Measurements from ENCODE around the gene ANTXR1. TPM values are rescaled to one million over a fixed set of nuclear protein-coding genes. Genes with fewer than 3 reads are reported as not detected.

ANTXR1 gene
- total RNA-seq: under 0.01 TPM in 2 replicates

DNA sequence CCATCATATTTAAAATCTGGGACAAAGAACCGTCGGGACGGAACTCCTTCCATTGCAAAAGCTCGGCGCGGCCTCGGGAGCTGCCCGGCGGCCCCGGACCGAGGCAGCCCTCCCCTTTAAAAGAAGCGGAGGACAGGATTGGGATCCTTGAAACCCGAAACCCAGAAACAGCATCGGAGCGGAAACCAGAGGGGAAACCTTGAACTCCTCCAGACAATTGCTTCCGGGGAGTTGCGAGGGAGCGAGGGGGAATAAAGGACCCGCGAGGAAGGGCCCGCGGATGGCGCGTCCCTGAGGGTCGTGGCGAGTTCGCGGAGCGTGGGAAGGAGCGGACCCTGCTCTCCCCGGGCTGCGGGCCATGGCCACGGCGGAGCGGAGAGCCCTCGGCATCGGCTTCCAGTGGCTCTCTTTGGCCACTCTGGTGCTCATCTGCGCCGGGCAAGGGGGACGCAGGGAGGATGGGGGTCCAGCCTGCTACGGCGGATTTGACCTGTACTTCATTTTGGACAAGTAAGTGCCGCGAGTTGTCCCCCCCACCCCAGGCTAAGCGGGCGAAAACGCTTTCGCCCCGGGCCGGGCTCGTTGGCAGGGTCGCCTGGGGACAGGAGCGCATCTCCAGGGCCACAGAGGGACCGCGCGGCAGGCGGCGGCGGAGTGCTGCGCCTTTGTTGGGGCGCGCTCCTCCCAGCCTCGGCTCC, at the start of gene ANTXR1:
Gene ANTXR1, plus strand, starts transcription at position 38 of the 698 bp plus-strand sequence. Its CDS starts 321 bp downstream, at position 359.
- DNase-seq (ENCODE audit: low read depth in 2 of 2): peak in 1 of 2 donors; percentile 26

DNA sequence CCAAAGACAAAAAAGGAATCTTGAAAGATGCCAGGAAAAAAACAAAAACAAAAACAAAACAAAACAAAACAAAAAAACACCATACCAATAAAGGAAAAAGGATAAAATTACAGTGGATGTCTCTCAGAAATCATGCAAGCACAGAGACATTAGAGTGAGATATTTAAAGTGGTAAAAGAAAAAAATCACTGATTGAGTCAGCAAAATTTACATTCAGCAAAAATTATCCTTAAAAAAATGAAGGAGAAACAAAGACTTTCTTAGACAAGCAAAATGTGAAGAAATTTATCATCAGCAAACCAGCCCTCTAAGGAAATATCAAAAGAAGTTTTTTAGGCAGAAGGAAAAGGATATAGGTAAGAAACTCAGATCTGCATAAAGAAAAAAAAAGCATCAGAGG, 48.7 kb upstream of the ANTXR1 start:
- no peak for DNase-seq (ENCODE audit: low read depth in 2 of 2)

- no peak for DNase-seq (ENCODE audit: low read depth in 2 of 2)
Measured at GRCh38 chr2:68968221-68968620, 44.8 kb upstream of the ANTXR1 start.

DNA sequence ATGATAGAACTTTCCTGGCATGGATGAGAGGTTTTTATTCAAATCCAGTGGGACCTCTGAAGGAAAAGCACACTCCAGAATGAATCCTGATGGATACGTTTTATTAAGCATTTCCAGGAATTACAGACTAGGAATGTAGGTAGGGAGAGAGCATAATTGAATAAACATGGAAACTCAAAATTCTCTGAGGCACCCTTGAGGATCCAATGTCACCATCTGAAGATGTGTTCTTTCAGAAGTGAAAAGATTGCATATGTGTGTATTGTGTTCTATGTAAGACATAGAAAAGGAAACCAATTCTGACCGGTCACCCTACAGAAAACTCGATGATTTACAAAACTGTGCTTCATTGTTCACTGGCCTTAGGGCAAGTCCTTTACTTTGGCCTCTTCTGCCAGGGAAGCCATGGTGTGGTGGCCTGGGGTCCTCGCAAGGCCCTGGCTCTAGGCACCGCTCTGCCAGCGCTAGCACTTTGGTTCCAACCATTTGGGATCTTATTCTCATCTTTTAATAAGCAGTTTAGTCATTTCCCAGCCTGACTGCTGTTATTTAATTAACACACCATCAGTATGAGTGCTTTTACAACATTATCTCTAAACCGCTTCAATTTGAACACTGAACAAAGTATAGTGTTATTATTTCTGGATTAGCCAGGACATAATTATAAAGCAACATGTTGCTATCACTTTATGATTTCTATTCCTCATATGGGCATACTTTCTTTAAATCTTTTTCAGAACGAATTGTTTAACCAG, 43.1 kb upstream of the ANTXR1 start:
- no peak for DNase-seq (ENCODE audit: low read depth in 2 of 2)

DNA sequence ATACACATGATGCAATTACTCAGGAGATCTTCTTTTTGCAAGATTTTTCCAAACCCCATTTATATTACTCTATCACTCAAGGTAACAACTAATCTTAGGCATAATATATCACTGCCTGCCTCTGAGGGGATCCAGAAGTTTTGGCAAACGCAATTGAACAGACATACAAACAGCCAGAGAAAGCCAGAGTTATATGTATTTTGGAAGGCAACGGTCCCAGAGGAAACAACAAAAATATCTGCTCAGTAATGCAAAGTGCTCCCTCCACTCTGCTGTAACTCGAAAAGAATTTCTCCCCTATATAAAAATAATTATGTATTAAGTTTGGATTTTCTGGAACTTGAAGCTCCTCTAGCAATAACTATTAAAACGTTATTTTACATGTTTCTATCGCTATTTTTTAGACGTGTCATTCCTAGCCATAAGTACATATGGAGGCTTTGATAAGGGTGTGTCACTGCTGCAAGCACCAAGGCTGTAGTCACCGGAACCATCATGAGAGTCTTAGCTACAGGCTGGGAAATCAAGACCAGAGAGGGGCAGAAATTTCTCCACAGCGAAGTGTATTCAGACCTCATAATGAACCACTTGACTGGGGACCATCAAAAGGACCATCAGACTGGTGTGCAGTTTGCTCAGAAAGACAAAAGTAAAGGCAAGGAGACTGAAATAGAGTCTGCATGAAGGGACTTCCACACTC, 42.3 kb upstream of the ANTXR1 start:
- DNase-seq (ENCODE audit: low read depth in 2 of 2): no peak

- DNase-seq (ENCODE audit: low read depth in 2 of 2): peak in 1 of 2 donors; percentile 31
Measured at GRCh38 chr2:68971591-68972231, 41.3 kb upstream of the ANTXR1 start.

- DNase-seq (ENCODE audit: low read depth in 2 of 2): no peak
Measured at GRCh38 chr2:68974251-68974650, 38.7 kb upstream of the ANTXR1 start, which contains the start of gene GKN1. TSS of gene GKN1 (plus strand) at chr2:68974636. CDS start at chr2:68974678, 42 bp downstream.

GRCh38 chr2:68974946-68975665, 37.9 kb upstream of the ANTXR1 start:
- DNase-seq (ENCODE audit: low read depth in 2 of 2): no peak

GRCh38 chr2:68975844-68976243, 37.1 kb upstream of the ANTXR1 start:
- no peak for DNase-seq (ENCODE audit: low read depth in 2 of 2)

GRCh38 chr2:68977453-68977852, 35.5 kb upstream of the ANTXR1 start:
- DNase-seq (ENCODE audit: low read depth in 2 of 2): no peak

- DNase-seq (ENCODE audit: low read depth in 2 of 2): no peak
Measured at GRCh38 chr2:68978098-68978497, 34.9 kb upstream of the ANTXR1 start.

DNA sequence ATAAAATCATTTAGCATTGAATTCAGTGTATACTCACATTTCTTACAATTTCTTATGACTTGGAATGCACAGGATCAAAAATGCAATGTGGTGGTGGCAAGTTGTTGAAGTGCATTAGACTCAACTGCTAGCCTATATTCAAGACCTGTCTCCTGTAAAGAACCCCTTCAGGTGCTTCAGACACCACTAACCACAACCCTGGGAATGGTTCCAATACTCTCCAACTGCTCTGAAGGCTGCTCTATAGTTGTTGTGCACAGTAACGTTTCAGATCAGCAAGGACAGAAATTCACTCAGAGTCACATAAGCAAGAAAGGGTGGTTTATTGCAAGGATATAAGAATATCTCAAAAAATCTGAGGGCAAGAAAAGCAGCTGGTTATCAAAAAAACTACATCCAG, 32.0 kb upstream of the ANTXR1 start:
- no peak for DNase-seq (ENCODE audit: low read depth in 2 of 2)

- DNase-seq (ENCODE audit: low read depth in 2 of 2): no peak
Measured at GRCh38 chr2:68987021-68987503, 25.9 kb upstream of the ANTXR1 start.

DNA sequence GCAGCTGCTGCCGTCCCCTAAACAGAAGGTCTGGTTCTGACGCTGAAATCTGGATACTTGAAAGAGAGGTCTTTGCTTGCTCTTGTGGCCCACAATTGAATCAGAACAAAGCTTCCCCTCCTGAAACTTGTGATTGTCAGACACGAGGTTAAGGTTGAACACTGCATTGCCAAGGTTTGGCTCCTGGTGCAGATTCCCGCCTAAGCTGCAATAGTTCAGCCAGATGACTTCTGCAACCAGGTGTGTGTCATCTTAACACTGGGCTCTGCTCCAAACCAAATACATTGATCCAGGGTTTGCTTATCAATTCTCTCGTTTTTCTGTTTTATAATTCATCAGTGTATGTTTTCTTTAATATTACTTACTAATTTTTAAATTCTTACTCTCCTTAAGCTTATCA, 23.9 kb upstream of the ANTXR1 start:
- no peak for DNase-seq (ENCODE audit: low read depth in 2 of 2)

- DNase-seq (ENCODE audit: low read depth in 2 of 2): no peak
Measured at GRCh38 chr2:68992341-68992740, 20.6 kb upstream of the ANTXR1 start.

DNA sequence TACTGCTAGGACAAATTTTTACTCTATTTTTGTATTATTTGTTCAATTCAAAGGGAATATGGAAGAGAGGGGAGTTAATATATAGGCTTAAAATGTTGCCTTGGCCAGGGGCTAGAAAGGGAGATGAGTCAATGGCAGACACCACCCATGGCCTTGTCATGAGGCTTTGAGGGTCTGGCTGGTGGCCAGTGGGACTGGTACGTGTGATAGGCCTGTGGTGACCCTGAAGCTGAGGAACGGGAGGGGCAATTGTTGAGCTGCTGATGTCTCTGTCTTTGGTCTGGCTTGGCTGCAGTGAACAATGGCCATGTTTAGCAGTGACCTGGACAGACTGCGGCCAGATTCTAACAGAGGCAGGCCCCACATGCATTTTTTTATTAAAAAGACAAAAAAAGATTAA, 20.0 kb upstream of the ANTXR1 start:
- no peak for DNase-seq (ENCODE audit: low read depth in 2 of 2)

- no peak for DNase-seq (ENCODE audit: low read depth in 2 of 2)
Measured at GRCh38 chr2:68993660-68994059, 19.3 kb upstream of the ANTXR1 start.

DNA sequence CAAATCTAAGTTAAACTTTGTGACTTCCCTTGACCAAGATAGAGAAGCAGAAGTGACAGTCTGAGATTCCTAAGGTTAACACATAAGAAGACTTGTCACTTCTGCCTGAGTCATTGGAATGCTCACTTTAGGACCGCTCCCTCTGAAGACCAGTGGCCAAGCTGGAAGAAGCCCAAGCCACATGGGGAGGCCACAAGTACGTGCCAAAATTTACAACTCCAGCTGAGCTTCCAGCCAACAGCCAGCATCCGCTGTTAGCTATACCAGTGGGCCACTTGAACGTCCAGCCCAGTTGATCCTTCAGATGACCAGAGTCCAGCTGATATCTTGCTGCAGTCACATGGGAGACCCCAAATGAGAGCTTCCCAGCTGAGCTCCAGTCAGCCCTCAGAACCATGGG, 18.1 kb upstream of the ANTXR1 start:
- no peak for DNase-seq (ENCODE audit: low read depth in 2 of 2)

DNA sequence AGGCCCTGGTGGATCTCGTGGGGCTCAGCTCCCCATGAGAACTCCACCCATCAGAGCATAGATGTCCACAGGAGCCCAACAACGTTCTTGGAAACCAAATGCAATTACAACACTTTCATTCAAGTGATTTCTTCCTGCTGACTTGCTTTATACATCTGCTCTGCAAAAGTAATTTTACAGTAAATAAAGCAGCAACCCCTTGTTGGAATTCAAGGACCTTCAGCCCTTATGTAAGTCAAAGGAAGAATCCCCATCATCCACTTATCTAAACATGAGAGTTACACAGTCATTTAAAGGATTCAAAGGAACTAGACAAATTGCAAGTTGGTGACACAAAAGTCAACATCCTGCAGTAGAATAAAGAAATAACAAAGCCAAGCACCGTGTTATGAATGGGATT, 17.1 kb upstream of the ANTXR1 start:
- DNase-seq (ENCODE audit: low read depth in 2 of 2): no peak

- no peak for DNase-seq (ENCODE audit: low read depth in 2 of 2)
Measured at GRCh38 chr2:68997401-68997800, 15.6 kb upstream of the ANTXR1 start.

GRCh38 chr2:69001879-69002278, 11.1 kb upstream of the ANTXR1 start:
- no peak for DNase-seq (ENCODE audit: low read depth in 2 of 2)

All from dermis microvascular lymphatic vessel endothelial cell (primary cell).